Measurements from ENCODE around the gene GALNT3.

The GALNT3 gene

GRCh38 chr2:165743442-165743841 is 50.6 kb downstream of the GALNT3 start:
- FAIRE-seq, result no peak
- TF ChIP-seq POLR2A (IDR thresholded peaks at IDR 0.05; ENCODE audit: low read depth, low read length), result no peak
- no peak for DNase-seq (ENCODE audit: insufficient read length, low spot score)

- FAIRE-seq (peak; percentile 53), DNase-seq (ENCODE audit: insufficient read length, low spot score) (no peak)
- no peak for TF ChIP-seq POLR2A (IDR thresholded peaks at IDR 0.05; ENCODE audit: low read depth, low read length)
These were observed 68.6 kb downstream of the GALNT3 start for GRCh38 chr2:165725421-165725820.

GRCh38 chr2:165720511-165720910 is 73.5 kb downstream of the GALNT3 start:
- no peak for TF ChIP-seq POLR2A (IDR thresholded peaks at IDR 0.05; ENCODE audit: low read depth, low read length)
- FAIRE-seq, result no peak
- no peak for DNase-seq (ENCODE audit: insufficient read length, low spot score)

- DNase-seq (ENCODE audit: insufficient read length, low spot score) (no peak), FAIRE-seq (no peak)
- no peak for TF ChIP-seq POLR2A (IDR thresholded peaks at IDR 0.05; ENCODE audit: low read depth, low read length)
These were observed 75.3 kb downstream of the GALNT3 start for GRCh38 chr2:165718610-165719210.

GRCh38 chr2:165716091-165716490 is 78.0 kb downstream of the GALNT3 start:
- no peak for TF ChIP-seq POLR2A (IDR thresholded peaks at IDR 0.05; ENCODE audit: low read depth, low read length)
- DNase-seq (ENCODE audit: insufficient read length, low spot score), result no peak
- FAIRE-seq, result no peak

GRCh38 chr2:165706960-165707487 is 87.0 kb downstream of the GALNT3 start:
- TF ChIP-seq POLR2A (IDR thresholded peaks at IDR 0.05; ENCODE audit: low read depth, low read length), result no peak
- DNase-seq (ENCODE audit: insufficient read length, low spot score) (no peak), FAIRE-seq (no peak)

GRCh38 chr2:165701147-165701546 is 92.9 kb downstream of the GALNT3 start:
- no peak for TF ChIP-seq POLR2A (IDR thresholded peaks at IDR 0.05; ENCODE audit: low read depth, low read length)
- FAIRE-seq, result no peak
- DNase-seq (ENCODE audit: insufficient read length, low spot score), result no peak

- no peak for DNase-seq (ENCODE audit: insufficient read length, low spot score)
- no peak for TF ChIP-seq POLR2A (IDR thresholded peaks at IDR 0.05; ENCODE audit: low read depth, low read length)
- no peak for FAIRE-seq
These were observed 93.5 kb downstream of the GALNT3 start for GRCh38 chr2:165700531-165700930.

- TF ChIP-seq POLR2A (IDR thresholded peaks at IDR 0.05; ENCODE audit: low read depth, low read length), result no peak
- no peak for DNase-seq (ENCODE audit: insufficient read length, low spot score)
- no peak for FAIRE-seq
These were observed 94.1 kb downstream of the GALNT3 start for GRCh38 chr2:165699946-165700345.

- FAIRE-seq (peak; percentile 75), DNase-seq (ENCODE audit: insufficient read length, low spot score) (no peak)
- TF ChIP-seq POLR2A (IDR thresholded peaks at IDR 0.05; ENCODE audit: low read depth, low read length), result no peak
These were observed 95.6 kb downstream of the GALNT3 start for GRCh38 chr2:165698444-165698884.

- no peak for TF ChIP-seq POLR2A (IDR thresholded peaks at IDR 0.05; ENCODE audit: low read depth, low read length)
- FAIRE-seq (no peak), DNase-seq (ENCODE audit: insufficient read length, low spot score) (no peak)
These were observed 96.2 kb downstream of the GALNT3 start for GRCh38 chr2:165697748-165698443.
